Vagina (tissue), 2 donors: ENCODE results near the gene MPST. TPM values are rescaled to one million over a fixed set of nuclear protein-coding genes. Genes with fewer than 3 reads are reported as not detected.
A peak's percentile ranks its signal among the peaks of the same experiment; 100 is the strongest.

Experiments
- DNase-seq, 2 donors: peaks; one replicate each; pipeline ENCODE4 v3.0.0-alpha.2; 2017; ENCODE audit errors: extremely low spot score in 2 of 2
- H3K27ac ChIP-seq: fragments of 200-600 bp; sonication (generic); one replicate; pipeline ENCODE4 v1.5.1; 2019
- H3K27me3 ChIP-seq: fragments of 200-600 bp; sonication (generic); one replicate; pipeline ENCODE4 v1.5.1; 2019
- H3K36me3 ChIP-seq, 2 donors: fragments of 200-600 bp; sonication (generic); one replicate each; pipeline ENCODE4 v1.5.1; 2017 to 2019
- H3K4me1 ChIP-seq: fragments of 200-600 bp; sonication (generic); one replicate; pipeline ENCODE4 v1.5.1; 2019
- H3K4me3 ChIP-seq, 2 donors: fragments of 200-600 bp; sonication (generic); 1 replicate in 1 of 2; 2 replicates in 1 of 2; pipeline ENCODE4 v1.5.1; 2016 to 2019
- H3K9me3 ChIP-seq: fragments of 200-600 bp; sonication (generic); one replicate; pipeline ENCODE4 v1.5.1; 2019
- CTCF ChIP-seq, 3 experiments: fragments of 450-650 bp in 2 of 3; fragments of 200-600 bp in 1 of 3; sonication (generic) in 1 of 3; IDR thresholded peaks; one replicate each; pipeline ENCODE4 v1.5.1; 2017 to 2019; ENCODE audit warnings: antibody characterized with exemption in 3 of 3, mild to moderate bottlenecking in 2 of 3, moderate library complexity in 2 of 3
- POLR2A ChIP-seq, 2 donors: fragments of 450-650 bp; IDR thresholded peaks; one replicate each; pipeline ENCODE4 v1.6.1; 2017; ENCODE audit warnings: antibody characterized with exemption in 2 of 2, mild to moderate bottlenecking in 2 of 2, moderate library complexity in 2 of 2
- POLR2AphosphoS5 ChIP-seq, 2 donors: sonication (generic); formaldehyde crosslinking; IDR thresholded peaks; one replicate each; pipeline ENCODE4 v1.9.0; 2017; ENCODE audit warnings: antibody characterized with exemption in 2 of 2, mild to moderate bottlenecking in 2 of 2, low read depth in 1 of 2; ENCODE audit not compliant: insufficient read depth in 1 of 2
- intact Hi-C: fragments of 100-400 bp; cut with DNase I; formaldehyde crosslinking; loops from one replicate; pipeline ENCODE4 v1.15.1; 2023
- total RNA-seq: library from RNA; depleted of rRNA; stranded (reverse); fragments of >200 nt; gene quantifications from one replicate; pipeline ENCODE4 v1.2.3, GENCODE V29; 2016

The MPST gene
- total RNA-seq, 1 donor from 2014 or later: 126 TPM

- Histone ChIP-seq H3K36me3 (no peaks in the 10 kb centered on the region), H3K4me1 (peaks cover 26% of the 10 kb centered on the region), H3K4me3 (no peak overlapping the region), H3K27me3 (no peaks in the 10 kb centered on the region), H3K27ac (no peak overlapping the region), H3K9me3 (no peaks in the 10 kb centered on the region)
- no peak for TF ChIP-seq CTCF (IDR thresholded peaks at IDR 0.05)
- no peak for TF ChIP-seq POLR2A (IDR thresholded peaks at IDR 0.05)
- no peak for TF ChIP-seq POLR2AphosphoS5 (IDR thresholded peaks at IDR 0.05; ENCODE audit: insufficient read depth in 1 of 2, low read depth in 1 of 2)
- intact Hi-C loops: no loop called here
- no peak for DNase-seq
Observed at GRCh38 chr22:37036655-37037377, 17.3 kb downstream of the MPST start.

DNA sequence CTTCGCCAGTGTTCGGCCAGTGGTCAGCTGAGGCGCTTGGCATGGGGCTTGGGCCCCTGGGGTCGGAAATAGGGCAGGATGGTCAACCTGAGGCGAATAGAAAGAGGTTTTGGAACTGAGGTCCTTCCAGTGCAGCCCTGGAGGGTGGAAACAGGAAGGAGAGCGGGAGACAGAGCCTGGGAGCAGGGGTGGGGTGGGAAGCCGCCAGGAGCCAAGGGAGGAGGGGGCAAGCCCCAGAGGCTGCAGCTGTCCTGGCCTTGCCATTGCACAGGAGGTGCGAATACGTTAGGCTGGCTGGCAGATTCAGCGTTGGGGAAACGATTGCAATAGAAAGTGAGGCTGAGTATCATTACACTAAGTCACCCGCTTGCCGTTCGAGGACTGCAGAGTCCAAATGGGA lies 18.1 kb downstream of the MPST start:
- DNase-seq: no peak
- no peak overlapping the region for H3K4me3 ChIP-seq
- intact Hi-C loops: no loop called here
- TF ChIP-seq POLR2A (IDR thresholded peaks at IDR 0.05) (no peak), CTCF (IDR thresholded peaks at IDR 0.05) (no peak)
- H3K9me3 ChIP-seq: no peaks in the 10 kb centered on the region
- no peaks in the 10 kb centered on the region for H3K36me3 ChIP-seq
- H3K27me3 ChIP-seq: no peaks in the 10 kb centered on the region
- no peak overlapping the region for H3K27ac ChIP-seq
- H3K4me1 ChIP-seq: peaks cover 18% of the 10 kb centered on the region

DNA sequence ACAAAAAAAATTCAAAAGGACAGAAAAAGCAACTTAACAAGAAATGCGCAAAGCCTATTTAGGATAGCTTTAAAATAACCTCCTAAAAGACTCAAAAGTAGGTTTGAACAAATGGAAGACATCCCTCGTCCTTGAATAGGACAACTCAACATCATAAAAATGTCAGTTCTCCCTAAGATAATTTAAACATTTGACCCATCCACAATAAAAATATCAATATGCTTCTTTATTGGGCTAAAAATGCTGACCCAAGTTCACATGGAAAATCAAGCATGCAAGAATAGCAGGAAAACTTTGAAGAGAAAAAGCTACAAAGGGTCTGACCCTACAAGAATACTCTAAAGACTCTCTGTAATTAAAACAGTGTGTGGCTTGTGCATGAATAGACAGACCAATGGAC lies 19.9 kb downstream of the MPST start:
- intact Hi-C loops: no loop called here
- DNase-seq: no peak
- H3K4me3 ChIP-seq: no peak overlapping the region
- H3K27ac ChIP-seq: no peak overlapping the region
- H3K9me3 ChIP-seq: no peaks in the 10 kb centered on the region
- no peak for TF ChIP-seq POLR2A (IDR thresholded peaks at IDR 0.05)
- TF ChIP-seq CTCF (IDR thresholded peaks at IDR 0.05): no peak
- no peak for TF ChIP-seq POLR2AphosphoS5 (IDR thresholded peaks at IDR 0.05; ENCODE audit: insufficient read depth in 1 of 2, low read depth in 1 of 2)
- H3K4me1 ChIP-seq: peaks cover 10% of the 10 kb centered on the region
- H3K27me3 ChIP-seq: no peaks in the 10 kb centered on the region
- H3K36me3 ChIP-seq: no peaks in the 10 kb centered on the region

DNA sequence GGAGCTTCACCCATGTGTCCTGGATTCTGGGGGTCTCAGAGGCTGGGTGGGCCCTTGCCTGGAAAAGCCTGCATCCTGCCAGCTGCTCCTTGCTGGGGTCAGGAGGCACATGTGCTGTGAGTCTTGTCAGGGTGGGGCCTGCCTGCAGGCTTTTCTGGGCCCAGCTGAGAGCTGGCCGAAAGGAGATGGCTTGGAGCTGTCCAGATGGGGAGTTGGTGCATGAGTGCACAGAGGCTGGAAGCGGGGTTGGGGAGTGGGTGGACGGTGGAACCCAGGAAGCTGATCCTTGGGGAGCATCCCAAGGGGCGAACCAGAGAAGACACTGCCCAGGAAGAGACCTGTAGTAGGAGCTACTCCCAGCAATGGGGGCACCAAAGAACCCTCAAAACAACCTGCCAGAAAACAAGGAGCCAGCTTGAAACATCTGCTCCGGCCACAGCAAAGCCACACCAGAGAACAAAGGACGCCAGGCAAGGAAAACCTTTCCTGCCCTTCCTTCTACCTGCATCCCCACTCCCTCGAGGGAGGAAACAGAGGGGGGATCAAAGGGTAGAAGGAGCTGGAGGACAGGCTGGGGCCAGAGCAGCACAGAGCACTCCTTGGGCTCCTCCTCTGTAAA lies 23.8 kb downstream of the MPST start:
- H3K9me3 ChIP-seq: no peaks in the 10 kb centered on the region
- H3K36me3 ChIP-seq: no peaks in the 10 kb centered on the region
- peaks cover 10% of the 10 kb centered on the region for H3K4me1 ChIP-seq
- TF ChIP-seq CTCF (IDR thresholded peaks at IDR 0.05) (no peak), POLR2AphosphoS5 (IDR thresholded peaks at IDR 0.05; ENCODE audit: insufficient read depth in 1 of 2, low read depth in 1 of 2) (no peak), POLR2A (IDR thresholded peaks at IDR 0.05) (no peak)
- intact Hi-C loops: no loop called here
- no peak overlapping the region for H3K4me3 ChIP-seq
- no peak overlapping the region for H3K27ac ChIP-seq
- DNase-seq: no peak
- no peaks in the 10 kb centered on the region for H3K27me3 ChIP-seq

GRCh38 chr22:37043828-37044538 lies 24.4 kb downstream of the MPST start:
- no peak overlapping the region for H3K27ac ChIP-seq
- TF ChIP-seq POLR2AphosphoS5 (IDR thresholded peaks at IDR 0.05; ENCODE audit: insufficient read depth in 1 of 2, low read depth in 1 of 2): no peak
- TF ChIP-seq CTCF (IDR thresholded peaks at IDR 0.05): peak in 1 of 3 experiments; percentile 5
- intact Hi-C loops: no loop called here
- no peaks in the 10 kb centered on the region for H3K9me3 ChIP-seq
- H3K4me3 ChIP-seq: no peak overlapping the region
- no peaks in the 10 kb centered on the region for H3K27me3 ChIP-seq
- no peaks in the 10 kb centered on the region for H3K36me3 ChIP-seq
- H3K4me1 ChIP-seq: peaks cover 10% of the 10 kb centered on the region
- DNase-seq: no peak
